PC-3 (cell line): Measurements from ENCODE around the gene DLGAP1. TPM values are rescaled to one million over a fixed set of nuclear protein-coding genes. Genes with fewer than 3 reads are reported as not detected.

Experiments used
- ATAC-seq: fragments of 200-7000 bp; cut with Tn5 transposase; 2 replicates; pipeline ENCODE4 v1.9.1; 2020; ENCODE audit warnings: mild to moderate bottlenecking, moderate library complexity
- BruUV-seq: library from RNA; stranded (reverse); fragments of 400-500 nt; replicated peaks from 2 replicates; lab custom pipeline; 2021; lab: Mats Ljungman, UMichigan
- CTCF ChIA-PET: fragments of 300-600 bp; sonication (Branson Sonifier 250); formaldehyde crosslinking; loops from one replicate; lab custom pipeline; 2022; ENCODE audit warnings: antibody characterized with exemption; lab: Charles Lee
- POLR2A ChIA-PET: fragments of 300-600 bp; sonication (Branson Sonifier 250); formaldehyde crosslinking; loops from one replicate; lab custom pipeline; 2022; ENCODE audit warnings: antibody characterized with exemption; ENCODE audit not compliant: unreplicated experiment; lab: Charles Lee
- DNase-seq: peaks from one replicate; pipeline ENCODE4 v3.0.0-alpha.2; 2015
- H2AFZ ChIP-seq: fragments of 300-600 bp; sonication (generic); 2 replicates; pipeline ENCODE4 v1.6.0; 2016; ENCODE audit warnings: antibody characterized with exemption, low read length
- H3F3A ChIP-seq: fragments of 300-600 bp; sonication (generic); one replicate; pipeline ENCODE4 v1.6.0; 2017; ENCODE audit warnings: antibody characterized with exemption, low read length, control low read depth, mild to moderate bottlenecking; ENCODE audit not compliant: unreplicated experiment
- H3K27ac ChIP-seq: fragments of 300-600 bp; sonication (generic); 2 replicates; pipeline ENCODE4 v1.5.1; 2016; ENCODE audit warnings: mild to moderate bottlenecking, low read length
- H3K27me3 ChIP-seq: fragments of 300-600 bp; sonication (generic); 2 replicates; pipeline ENCODE4 v1.6.1; 2016; ENCODE audit warnings: low read length, mixed read lengths
- H3K36me3 ChIP-seq: fragments of 300-600 bp; sonication (generic); 2 replicates; pipeline ENCODE4 v1.6.1; 2016; ENCODE audit warnings: low read depth, mixed run types, low read length, mixed read lengths
- H3K4me1 ChIP-seq: fragments of 300-600 bp; sonication (generic); 2 replicates; pipeline ENCODE4 v1.5.1; 2016; ENCODE audit warnings: low read length; ENCODE audit not compliant: insufficient read depth
- H3K4me2 ChIP-seq: fragments of 300-600 bp; sonication (generic); 2 replicates; pipeline ENCODE4 v1.6.0; 2016; ENCODE audit warnings: low read length
- H3K4me3 ChIP-seq: fragments of 300-600 bp; sonication (generic); 2 replicates; pipeline ENCODE4 v1.5.1; 2016; ENCODE audit warnings: mild to moderate bottlenecking, low read length, mixed read lengths
- H3K79me2 ChIP-seq: fragments of 300-600 bp; sonication (generic); 2 replicates; pipeline ENCODE4 v1.6.1; 2017; ENCODE audit warnings: low read length, mixed read lengths
- H3K9ac ChIP-seq: fragments of 300-600 bp; sonication (generic); 2 replicates; pipeline ENCODE4 v1.6.0; 2016; ENCODE audit warnings: mild to moderate bottlenecking, low read length
- H3K9me2 ChIP-seq: fragments of 300-600 bp; sonication (generic); replicated peaks from 2 replicates; pipeline ENCODE4 v1.6.1; 2016; ENCODE audit warnings: mixed run types, low read length, mixed read lengths
- H3K9me3 ChIP-seq: fragments of 300-600 bp; sonication (generic); 2 replicates; pipeline ENCODE4 v1.6.1; 2016; ENCODE audit warnings: low read length, mixed read lengths
- H4K20me1 ChIP-seq: fragments of 300-600 bp; sonication (generic); 2 replicates; pipeline ENCODE4 v1.6.1; 2016; ENCODE audit warnings: low read length, mixed read lengths
- CTCF ChIP-seq: fragments of 300-600 bp; sonication (generic); conservative IDR thresholded peaks from 2 replicates; pipeline ENCODE4 v1.5.1; 2017; ENCODE audit warnings: antibody characterized with exemption, low read depth, mild to moderate bottlenecking, low read length
- EZH2 ChIP-seq: fragments of 300-600 bp; sonication (generic); IDR thresholded peaks from one replicate; pipeline ENCODE4 v1.6.1; 2017; ENCODE audit warnings: antibody characterized with exemption, mild to moderate bottlenecking, low read length; ENCODE audit not compliant: unreplicated experiment
- EZH2phosphoT487 ChIP-seq: fragments of 300-600 bp; sonication (generic); IDR thresholded peaks from 2 replicates; pipeline ENCODE4 v1.6.1; 2018; ENCODE audit warnings: mild to moderate bottlenecking, antibody characterized with exemption, low read length, borderline replicate concordance
- intact Hi-C: fragments of 100-400 bp; cut with micrococcal nuclease; formaldehyde crosslinking; loops from 2 replicates; pipeline ENCODE4 v1.9.0; 2023
- total RNA-seq: library from RNA; depleted of rRNA; stranded (reverse); fragments of >200 nt; gene quantifications from 2 replicates; pipeline ENCODE4 v1.2.3, GENCODE V29; 2014

Gene DLGAP1
- total RNA-seq, 1 experiment from 2014 or later, result not detected

GRCh38 chr18:3932276-3932675, 522.8 kb downstream of the DLGAP1 start:
- no TSS peak for BruUV-seq
- ChIA-PET CTCF (no interaction called here), POLR2A (no interaction called here)
- no peaks in the 10 kb centered on the region for H3K9me3 ChIP-seq
- H3K9ac ChIP-seq, result no peak overlapping the region
- no peak overlapping the region for H2AFZ ChIP-seq
- no peaks in the 10 kb centered on the region for H3K9me2 ChIP-seq
- H3F3A ChIP-seq, result no peaks in the 10 kb centered on the region
- H3K4me2 ChIP-seq, result no peak overlapping the region
- ATAC-seq, result no peak
- no peaks in the 10 kb centered on the region for H4K20me1 ChIP-seq
- TF ChIP-seq EZH2 (no peak), CTCF (no peak), EZH2phosphoT487 (no peak)
- intact Hi-C loops, result no loop called here
- H3K27me3 ChIP-seq, result peaks cover 6% of the 10 kb centered on the region; the same call in 1 of the 2 replicates
- H3K4me3 ChIP-seq, result no peak overlapping the region
- no peaks in the 10 kb centered on the region for H3K4me1 ChIP-seq
- no peaks in the 10 kb centered on the region for H3K36me3 ChIP-seq
- no peak overlapping the region for H3K27ac ChIP-seq
- no peaks in the 10 kb centered on the region for H3K79me2 ChIP-seq
- DNase-seq, result no peak

- ATAC-seq, result no peak
- Histone ChIP-seq H3K9ac (no peak overlapping the region), H3F3A (no peaks in the 10 kb centered on the region), H2AFZ (no peak overlapping the region), H4K20me1 (no peaks in the 10 kb centered on the region), H3K36me3 (no peaks in the 10 kb centered on the region), H3K4me2 (no peak overlapping the region), H3K4me3 (no peak overlapping the region), H3K79me2 (no peaks in the 10 kb centered on the region), H3K27me3 (peaks cover 6% of the 10 kb centered on the region; the same call in 1 of the 2 replicates), H3K4me1 (no peaks in the 10 kb centered on the region), H3K9me3 (no peaks in the 10 kb centered on the region), H3K27ac (no peak overlapping the region), H3K9me2 (no peaks in the 10 kb centered on the region)
- CTCF ChIA-PET, result no interaction called here
- DNase-seq, result no peak
- intact Hi-C loops, result no loop called here
- no TSS peak for BruUV-seq
- POLR2A ChIA-PET, result no interaction called here
- TF ChIP-seq EZH2phosphoT487, result no peak
- no peak for TF ChIP-seq CTCF
- no peak for TF ChIP-seq EZH2
Observed at GRCh38 chr18:3931542-3932112, 523.5 kb downstream of the DLGAP1 start.

- H3K4me3 ChIP-seq, result no peak overlapping the region
- no peak for ATAC-seq
- H3K79me2 ChIP-seq, result no peaks in the 10 kb centered on the region
- no peak overlapping the region for H3K27ac ChIP-seq
- H2AFZ ChIP-seq, result no peak overlapping the region
- no peaks in the 10 kb centered on the region for H4K20me1 ChIP-seq
- DNase-seq, result no peak
- H3K36me3 ChIP-seq, result no peaks in the 10 kb centered on the region
- H3K9me2 ChIP-seq, result no peaks in the 10 kb centered on the region
- no TSS peak for BruUV-seq
- no peaks in the 10 kb centered on the region for H3K4me1 ChIP-seq
- H3K4me2 ChIP-seq, result no peak overlapping the region
- ChIA-PET CTCF (no interaction called here), POLR2A (no interaction called here)
- H3K9ac ChIP-seq, result no peak overlapping the region
- H3K9me3 ChIP-seq, result no peaks in the 10 kb centered on the region
- intact Hi-C loops, result no loop called here
- TF ChIP-seq EZH2phosphoT487 (no peak), EZH2 (no peak), CTCF (no peak)
- H3K27me3 ChIP-seq, result peaks cover 6% of the 10 kb centered on the region; the same call in 1 of the 2 replicates
- H3F3A ChIP-seq, result no peaks in the 10 kb centered on the region
Observed at GRCh38 chr18:3931013-3931315, 524.1 kb downstream of the DLGAP1 start.
